Caco-2 (cell line): ENCODE data around the gene CCDC50. TPM values are rescaled to one million over a fixed set of nuclear protein-coding genes. Genes with fewer than 3 reads are reported as not detected.

Experiments used
- BruUV-seq: library from RNA; stranded (reverse); fragments of 400-500 nt; replicated peaks from 2 replicates; lab custom pipeline; 2021; lab: Mats Ljungman, UMichigan
- CTCF ChIA-PET: fragments of 300-600 bp; sonication (Branson Sonifier 250); formaldehyde crosslinking; loops from one replicate; lab custom pipeline; 2022; ENCODE audit warnings: antibody characterized with exemption; lab: Charles Lee
- POLR2A ChIA-PET: fragments of 300-600 bp; sonication (Branson Sonifier 250); formaldehyde crosslinking; loops from one replicate; lab custom pipeline; 2022; ENCODE audit warnings: antibody characterized with exemption; lab: Charles Lee
- DNase-seq, 2 experiments: peaks; one replicate each; pipeline versions ENCODE4 v3.0.0 to v3.0.0-alpha.2; 2020 to 2022
- H3K27me3 ChIP-seq: replicated peaks from 2 replicates; pipeline ENCODE4 v1.6.0; 2011; ENCODE audit warnings: low read length; ENCODE audit not compliant: control insufficient read depth, insufficient read depth
- H3K36me3 ChIP-seq: 2 replicates; pipeline ENCODE4 v1.5.1; 2011; ENCODE audit warnings: low read length; ENCODE audit not compliant: control insufficient read depth, insufficient read depth
- H3K4me1 ChIP-seq: fragments of 250-450 bp; sonication (Bioruptor Pico); 2 replicates; pipeline ENCODE4 v1.5.1; 2020; ENCODE audit warnings: mild to moderate bottlenecking
- H3K4me3 ChIP-seq: 2 replicates; pipeline ENCODE4 v1.5.1; 2011; ENCODE audit warnings: low read depth, mild to moderate bottlenecking, control low read depth, low read length
- H3K9me3 ChIP-seq: fragments of 250-450 bp; sonication (Bioruptor Pico); 2 replicates; pipeline ENCODE4 v1.5.1; 2020; ENCODE audit warnings: mild to moderate bottlenecking, moderate library complexity
- H3K27ac Mint-ChIP-seq: one replicate; pipeline ENCODE4 v1.8.0; 2022; ENCODE audit warnings: mixed read lengths; ENCODE audit not compliant: unreplicated experiment
- H3K27me3 Mint-ChIP-seq: one replicate; pipeline ENCODE4 v1.8.0; 2022; ENCODE audit warnings: mixed read lengths; ENCODE audit not compliant: insufficient read depth, unreplicated experiment
- H3K36me3 Mint-ChIP-seq: one replicate; pipeline ENCODE4 v1.8.0; 2022; ENCODE audit warnings: mild to moderate bottlenecking, mixed read lengths; ENCODE audit not compliant: insufficient read depth, unreplicated experiment
- H3K4me1 Mint-ChIP-seq: one replicate; pipeline ENCODE4 v1.8.0; 2022; ENCODE audit warnings: low read depth, mixed read lengths; ENCODE audit not compliant: unreplicated experiment
- H3K4me3 Mint-ChIP-seq: one replicate; pipeline ENCODE4 v1.8.0; 2022; ENCODE audit warnings: mild to moderate bottlenecking, moderate library complexity, mixed read lengths; ENCODE audit not compliant: unreplicated experiment
- H3K9me3 Mint-ChIP-seq: one replicate; pipeline ENCODE4 v1.8.0; 2022; ENCODE audit warnings: mixed read lengths; ENCODE audit not compliant: unreplicated experiment
- intact Hi-C: fragments of 100-400 bp; cut with micrococcal nuclease; formaldehyde crosslinking; loops from one replicate; pipeline ENCODE4 v1.10.0; 2022; ENCODE audit not compliant: unreplicated experiment
- total RNA-seq: library from RNA; stranded (reverse); gene quantifications from 2 replicates; pipeline ENCODE4 v1.2.3, GENCODE V29; 2022
- TF ChIP-seq, protein P1 (sequence below), 2 experiments: fragments of 200-600 bp in 1 of 2; IDR thresholded peaks; 1 replicate in 1 of 2; 2 replicates in 1 of 2; pipeline versions ENCODE4 v1.5.1 to v1.8.0; 2011 to 2022; ENCODE audit warnings: antibody characterized with exemption in 1 of 2, control low read depth in 1 of 2, inconsistent platforms in 1 of 2, low read depth in 1 of 2, low read length in 1 of 2, mild to moderate bottlenecking in 1 of 2, moderate library complexity in 1 of 2; ENCODE audit not compliant: insufficient read depth in 1 of 2, severe bottlenecking in 1 of 2, unreplicated experiment in 1 of 2

Gene CCDC50
- total RNA-seq, 1 experiment from 2014 or later, result 53.1 TPM

DNA sequence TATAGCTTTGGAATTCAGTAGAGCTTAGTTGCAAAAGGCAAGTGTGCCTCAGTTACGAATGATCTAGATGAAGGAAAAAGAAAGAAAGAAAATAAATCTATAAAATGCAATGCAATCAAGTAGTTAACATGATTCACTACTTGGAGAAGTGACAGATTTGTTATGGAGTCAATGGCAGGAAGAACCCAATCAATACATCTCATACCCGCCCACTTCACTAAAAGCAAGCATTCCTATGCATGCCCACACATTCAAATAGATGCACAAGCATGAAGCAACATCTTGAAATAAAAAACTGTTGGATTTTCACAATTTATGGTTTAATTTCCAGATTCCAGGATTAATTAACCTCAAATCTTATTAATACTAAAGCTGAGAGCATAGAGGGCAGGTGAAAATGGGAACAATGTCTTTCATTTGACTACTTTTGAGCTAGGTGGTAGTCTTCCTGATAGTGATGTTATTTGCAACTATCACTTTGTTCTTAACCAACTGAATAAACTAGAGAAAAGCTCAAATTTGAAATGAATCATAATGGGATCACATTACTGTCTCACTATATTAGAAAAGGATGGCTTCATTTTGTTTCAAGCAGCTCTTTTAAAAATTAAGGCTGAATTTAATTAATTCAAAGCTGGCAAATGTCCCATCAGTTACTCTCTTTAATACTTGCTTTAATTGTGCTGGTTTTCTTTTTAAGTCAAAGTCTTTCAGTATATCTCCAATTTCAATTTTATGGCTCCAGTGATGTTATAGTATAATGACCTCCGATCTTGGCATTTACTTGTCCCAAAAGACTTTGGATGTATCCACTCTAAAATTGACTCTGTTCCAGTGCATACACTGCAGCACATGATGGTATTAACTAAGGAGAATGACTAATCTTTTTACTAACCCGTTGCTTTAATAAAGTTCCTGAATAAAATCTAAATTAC is 46.7 kb upstream of the CCDC50 start:
- Mint-ChIP-seq H3K27me3 (no peaks in the 10 kb centered on the region), H3K9me3 (no peaks in the 10 kb centered on the region), H3K27ac (no peak overlapping the region), H3K4me3 (no peak overlapping the region), H3K4me1 (peaks cover 6% of the 10 kb centered on the region), H3K36me3 (no peaks in the 10 kb centered on the region)
- Histone ChIP-seq H3K4me3 (no peak overlapping the region), H3K9me3 (no peaks in the 10 kb centered on the region), H3K4me1 (no peaks in the 10 kb centered on the region), H3K36me3 (no peaks in the 10 kb centered on the region), H3K27me3 (no peaks in the 10 kb centered on the region)
- TF ChIP-seq, protein P1, sequence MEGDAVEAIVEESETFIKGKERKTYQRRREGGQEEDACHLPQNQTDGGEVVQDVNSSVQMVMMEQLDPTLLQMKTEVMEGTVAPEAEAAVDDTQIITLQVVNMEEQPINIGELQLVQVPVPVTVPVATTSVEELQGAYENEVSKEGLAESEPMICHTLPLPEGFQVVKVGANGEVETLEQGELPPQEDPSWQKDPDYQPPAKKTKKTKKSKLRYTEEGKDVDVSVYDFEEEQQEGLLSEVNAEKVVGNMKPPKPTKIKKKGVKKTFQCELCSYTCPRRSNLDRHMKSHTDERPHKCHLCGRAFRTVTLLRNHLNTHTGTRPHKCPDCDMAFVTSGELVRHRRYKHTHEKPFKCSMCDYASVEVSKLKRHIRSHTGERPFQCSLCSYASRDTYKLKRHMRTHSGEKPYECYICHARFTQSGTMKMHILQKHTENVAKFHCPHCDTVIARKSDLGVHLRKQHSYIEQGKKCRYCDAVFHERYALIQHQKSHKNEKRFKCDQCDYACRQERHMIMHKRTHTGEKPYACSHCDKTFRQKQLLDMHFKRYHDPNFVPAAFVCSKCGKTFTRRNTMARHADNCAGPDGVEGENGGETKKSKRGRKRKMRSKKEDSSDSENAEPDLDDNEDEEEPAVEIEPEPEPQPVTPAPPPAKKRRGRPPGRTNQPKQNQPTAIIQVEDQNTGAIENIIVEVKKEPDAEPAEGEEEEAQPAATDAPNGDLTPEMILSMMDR (IDR thresholded peaks at IDR 0.05; ENCODE audit: insufficient read depth in 1 of 2, low read depth in 1 of 2, low read length in 1 of 2, severe bottlenecking in 1 of 2, unreplicated experiment in 1 of 2), result no peak
- POLR2A ChIA-PET, result no interaction called here
- CTCF ChIA-PET, result no interaction called here
- DNase-seq, result no peak
- no TSS peak for BruUV-seq
- intact Hi-C loops, result no loop called here

DNA sequence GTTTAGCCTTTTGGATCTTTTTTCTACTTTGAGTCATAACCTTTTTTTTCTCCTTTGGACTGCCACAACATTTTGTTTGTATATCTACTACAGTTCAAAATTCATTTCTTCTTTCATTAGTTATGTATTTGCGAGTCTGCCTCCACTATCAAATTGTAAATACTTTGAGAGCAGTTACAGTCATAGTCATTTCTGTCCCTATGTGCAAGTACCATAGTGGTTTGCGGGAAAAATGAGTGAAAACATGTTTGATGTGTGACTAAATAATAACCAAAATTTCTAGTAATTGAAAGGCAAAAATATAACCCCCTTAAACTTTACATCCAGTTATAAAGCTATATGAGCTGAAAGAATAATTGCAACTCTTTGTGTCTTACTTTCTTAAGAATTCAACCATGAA is 45.8 kb upstream of the CCDC50 start:
- Histone ChIP-seq H3K4me3 (no peak overlapping the region), H3K36me3 (no peaks in the 10 kb centered on the region), H3K9me3 (no peaks in the 10 kb centered on the region), H3K27me3 (no peaks in the 10 kb centered on the region), H3K4me1 (no peaks in the 10 kb centered on the region)
- Mint-ChIP-seq H3K27me3 (no peaks in the 10 kb centered on the region), H3K4me3 (no peak overlapping the region), H3K27ac (no peak overlapping the region), H3K9me3 (no peaks in the 10 kb centered on the region), H3K4me1 (peaks cover 6% of the 10 kb centered on the region), H3K36me3 (no peaks in the 10 kb centered on the region)
- intact Hi-C loops, result no loop called here
- CTCF ChIA-PET, result no interaction called here
- TF ChIP-seq, protein P1 (IDR thresholded peaks at IDR 0.05; ENCODE audit: insufficient read depth in 1 of 2, low read depth in 1 of 2, low read length in 1 of 2, severe bottlenecking in 1 of 2, unreplicated experiment in 1 of 2), result no peak
- no TSS peak for BruUV-seq
- POLR2A ChIA-PET, result no interaction called here
- no peak for DNase-seq

GRCh38 chr3:191290311-191291025 is 38.7 kb upstream of the CCDC50 start:
- POLR2A ChIA-PET, result no interaction called here

More at GRCh38 chr3:191290311-191291025, 38.7 kb upstream of the CCDC50 start:
- Mint-ChIP-seq H3K4me1 (peaks cover 6% of the 10 kb centered on the region), H3K27me3 (no peaks in the 10 kb centered on the region), H3K27ac (no peak overlapping the region), H3K9me3 (no peaks in the 10 kb centered on the region), H3K4me3 (no peak overlapping the region), H3K36me3 (no peaks in the 10 kb centered on the region)
- H3K27me3 ChIP-seq, result no peaks in the 10 kb centered on the region
- H3K36me3 ChIP-seq, result no peaks in the 10 kb centered on the region
- H3K4me1 ChIP-seq, result no peaks in the 10 kb centered on the region
- TF ChIP-seq, protein P1 (IDR thresholded peaks at IDR 0.05; ENCODE audit: insufficient read depth in 1 of 2, low read depth in 1 of 2, low read length in 1 of 2, severe bottlenecking in 1 of 2, unreplicated experiment in 1 of 2), result no peak
- intact Hi-C loops, result no loop called here
- peaks cover 3% of the 10 kb centered on the region; the same call in 1 of the 2 replicates for H3K9me3 ChIP-seq
- no TSS peak for BruUV-seq
- CTCF ChIA-PET, result no interaction called here
- no peak for DNase-seq
- H3K4me3 ChIP-seq, result no peak overlapping the region
